ENCODE results near the gene C1QTNF3. TPM values are rescaled to one million over a fixed set of nuclear protein-coding genes. Genes with fewer than 3 reads are reported as not detected.

C1QTNF3 gene
- total and polyA plus RNA-seq, 12 donors = 0.42 to 13.0 (median 1.9) TPM

GRCh38 chr5:34051374-34051980 lies 8.5 kb upstream of the C1QTNF3 start:
- Histone ChIP-seq H3K4me1 (replicated peaks in 1 of 2) (no peaks in the 10 kb centered on the region), H3K36me3 (replicated peaks in 1 of 2) (no peaks in the 10 kb centered on the region), H3K9me3 (replicated peaks in 1 of 3) (no peaks in the 10 kb centered on the region), H3K27ac (no peak overlapping the region), H3K27me3 (no peaks in the 10 kb centered on the region), H3K4me3 (no peak overlapping the region)
- DNase-seq = no peak
- intact Hi-C loops (cut with DNase I) = no loop called here
- WGBS, 4 donors = 86 to 97% (median 89%) methylated on average over 4 of the region's 4 CpGs
- TF ChIP-seq CTCF (IDR thresholded peaks at IDR 0.05) = no peak
- no peak for TF ChIP-seq POLR2A (IDR thresholded peaks at IDR 0.05)

- TF ChIP-seq CTCF (IDR thresholded peaks at IDR 0.05) (no peak), POLR2A (IDR thresholded peaks at IDR 0.05) (no peak)
- H3K9me3 ChIP-seq (replicated peaks in 1 of 3) = no peaks in the 10 kb centered on the region
- peaks cover 0 to 7% of the 10 kb centered on the region in 2 donors for H3K4me1 ChIP-seq (replicated peaks in 1 of 2)
- DNase-seq = no peak
- peak overlapping the region in 1 of 5 donors; percentile 2 for H3K27ac ChIP-seq
- H3K4me3 ChIP-seq = no peak overlapping the region
- H3K27me3 ChIP-seq = no peaks in the 10 kb centered on the region
- no peaks in the 10 kb centered on the region for H3K36me3 ChIP-seq (replicated peaks in 1 of 2)
- intact Hi-C loops (cut with DNase I) = no loop called here
These were observed 5.0 kb upstream of the C1QTNF3 start for GRCh38 chr5:34047774-34048572.

- Histone ChIP-seq H3K4me1 (replicated peaks in 1 of 2) (peaks cover under 1 to 12% of the 10 kb centered on the region in 2 donors), H3K27ac (no peak overlapping the region), H3K9me3 (replicated peaks in 1 of 3) (no peaks in the 10 kb centered on the region), H3K27me3 (no peaks in the 10 kb centered on the region), H3K36me3 (replicated peaks in 1 of 2) (no peaks in the 10 kb centered on the region), H3K4me3 (no peak overlapping the region)
- intact Hi-C loops (cut with DNase I) = no loop called here
- no peak for DNase-seq
- WGBS, 4 donors = 80 to 90% (median 89%) methylated on average over 4 of the region's 4 CpGs
- TF ChIP-seq POLR2A (IDR thresholded peaks at IDR 0.05) = no peak
- no peak for TF ChIP-seq CTCF (IDR thresholded peaks at IDR 0.05)
These were observed 4.1 kb upstream of the C1QTNF3 start for GRCh38 chr5:34047143-34047542.

GRCh38 chr5:34045996-34046395 lies 3.0 kb upstream of the C1QTNF3 start:
- Histone ChIP-seq H3K27me3 (no peaks in the 10 kb centered on the region), H3K27ac (no peak overlapping the region), H3K4me3 (no peak overlapping the region), H3K9me3 (replicated peaks in 1 of 3) (no peaks in the 10 kb centered on the region), H3K4me1 (replicated peaks in 1 of 2) (peaks cover 3 to 12% of the 10 kb centered on the region in 2 donors), H3K36me3 (replicated peaks in 1 of 2) (no peaks in the 10 kb centered on the region)
- TF ChIP-seq CTCF (IDR thresholded peaks at IDR 0.05) (no peak), POLR2A (IDR thresholded peaks at IDR 0.05) (no peak)
- intact Hi-C loops (cut with DNase I) = no loop called here
- DNase-seq = no peak
